ENCODE measurements around the gene AEBP1.

Gene AEBP1

DNA sequence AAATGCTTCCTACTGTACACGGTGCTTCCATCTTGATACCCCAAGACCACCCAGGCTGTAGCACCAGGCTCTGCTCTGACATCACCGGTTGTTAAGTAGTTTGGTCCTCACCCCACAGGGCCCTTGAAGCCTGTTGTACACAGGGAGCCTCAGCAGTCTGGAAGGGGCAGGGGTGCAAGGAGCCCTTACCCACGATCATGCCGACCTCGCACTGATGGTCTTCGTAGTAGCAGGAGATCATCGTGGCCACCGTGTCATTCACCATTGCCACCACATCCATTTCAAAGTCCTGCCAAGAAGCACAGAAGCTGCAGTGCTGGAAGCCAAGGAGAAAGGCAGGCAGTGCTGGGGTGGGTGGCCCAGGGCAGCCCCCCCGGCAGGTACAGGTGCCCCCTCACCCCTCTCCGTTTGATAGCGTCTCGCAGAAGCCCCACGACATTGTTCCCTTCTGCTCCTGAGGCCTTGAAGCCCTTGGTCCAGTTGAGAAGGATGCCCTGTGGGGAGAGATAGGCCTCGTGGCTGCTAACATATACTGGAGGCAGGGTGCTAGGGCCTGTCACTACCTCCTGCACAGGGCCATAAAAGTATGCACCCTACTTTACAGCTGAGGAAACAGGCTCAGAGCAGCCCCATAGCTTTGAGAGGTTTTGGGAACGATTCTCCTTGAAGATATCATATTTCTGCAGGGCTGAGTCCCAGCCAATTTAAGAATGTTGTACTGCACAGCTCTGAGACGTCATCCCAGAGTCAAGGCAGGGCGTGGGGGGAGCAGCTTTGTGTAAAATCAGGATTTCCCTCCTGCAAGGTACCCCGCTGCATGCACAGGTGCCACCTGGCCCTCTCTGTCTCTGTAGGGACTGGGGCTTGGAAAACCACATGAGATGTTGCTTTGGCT lies 45.7 kb downstream of the AEBP1 start:
- no peak for DNase-seq (ENCODE audit: extremely low read depth, low read depth)

DNA sequence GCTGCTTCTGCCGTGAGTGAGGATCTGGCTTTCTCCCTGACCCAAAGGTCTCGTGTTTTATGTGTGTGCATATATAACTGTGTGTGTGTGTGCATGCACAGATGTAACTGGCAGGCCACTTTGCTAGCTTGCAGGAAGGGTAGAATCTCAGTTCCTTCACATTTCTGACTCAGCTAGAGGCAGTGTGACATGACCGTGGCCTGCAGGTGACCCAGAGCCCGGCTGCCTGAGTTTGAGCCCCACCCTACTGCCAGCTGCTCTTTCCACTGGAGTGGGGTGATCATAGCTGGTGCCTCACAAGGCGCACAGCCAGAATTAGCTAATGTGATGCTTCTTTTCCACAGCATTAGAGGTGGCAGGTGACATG lies 46.3 kb downstream of the AEBP1 start:
- no peak for DNase-seq (ENCODE audit: extremely low read depth, low read depth)
- TF ChIP-seq, protein P1, sequence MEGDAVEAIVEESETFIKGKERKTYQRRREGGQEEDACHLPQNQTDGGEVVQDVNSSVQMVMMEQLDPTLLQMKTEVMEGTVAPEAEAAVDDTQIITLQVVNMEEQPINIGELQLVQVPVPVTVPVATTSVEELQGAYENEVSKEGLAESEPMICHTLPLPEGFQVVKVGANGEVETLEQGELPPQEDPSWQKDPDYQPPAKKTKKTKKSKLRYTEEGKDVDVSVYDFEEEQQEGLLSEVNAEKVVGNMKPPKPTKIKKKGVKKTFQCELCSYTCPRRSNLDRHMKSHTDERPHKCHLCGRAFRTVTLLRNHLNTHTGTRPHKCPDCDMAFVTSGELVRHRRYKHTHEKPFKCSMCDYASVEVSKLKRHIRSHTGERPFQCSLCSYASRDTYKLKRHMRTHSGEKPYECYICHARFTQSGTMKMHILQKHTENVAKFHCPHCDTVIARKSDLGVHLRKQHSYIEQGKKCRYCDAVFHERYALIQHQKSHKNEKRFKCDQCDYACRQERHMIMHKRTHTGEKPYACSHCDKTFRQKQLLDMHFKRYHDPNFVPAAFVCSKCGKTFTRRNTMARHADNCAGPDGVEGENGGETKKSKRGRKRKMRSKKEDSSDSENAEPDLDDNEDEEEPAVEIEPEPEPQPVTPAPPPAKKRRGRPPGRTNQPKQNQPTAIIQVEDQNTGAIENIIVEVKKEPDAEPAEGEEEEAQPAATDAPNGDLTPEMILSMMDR (IDR thresholded peaks at IDR 0.05; ENCODE audit: low read depth, low read length), result no peak

More for the DNA sequence above, 45.7 kb downstream of the AEBP1 start:
- TF ChIP-seq, protein P1 (IDR thresholded peaks at IDR 0.05; ENCODE audit: low read depth, low read length), result no peak

DNA sequence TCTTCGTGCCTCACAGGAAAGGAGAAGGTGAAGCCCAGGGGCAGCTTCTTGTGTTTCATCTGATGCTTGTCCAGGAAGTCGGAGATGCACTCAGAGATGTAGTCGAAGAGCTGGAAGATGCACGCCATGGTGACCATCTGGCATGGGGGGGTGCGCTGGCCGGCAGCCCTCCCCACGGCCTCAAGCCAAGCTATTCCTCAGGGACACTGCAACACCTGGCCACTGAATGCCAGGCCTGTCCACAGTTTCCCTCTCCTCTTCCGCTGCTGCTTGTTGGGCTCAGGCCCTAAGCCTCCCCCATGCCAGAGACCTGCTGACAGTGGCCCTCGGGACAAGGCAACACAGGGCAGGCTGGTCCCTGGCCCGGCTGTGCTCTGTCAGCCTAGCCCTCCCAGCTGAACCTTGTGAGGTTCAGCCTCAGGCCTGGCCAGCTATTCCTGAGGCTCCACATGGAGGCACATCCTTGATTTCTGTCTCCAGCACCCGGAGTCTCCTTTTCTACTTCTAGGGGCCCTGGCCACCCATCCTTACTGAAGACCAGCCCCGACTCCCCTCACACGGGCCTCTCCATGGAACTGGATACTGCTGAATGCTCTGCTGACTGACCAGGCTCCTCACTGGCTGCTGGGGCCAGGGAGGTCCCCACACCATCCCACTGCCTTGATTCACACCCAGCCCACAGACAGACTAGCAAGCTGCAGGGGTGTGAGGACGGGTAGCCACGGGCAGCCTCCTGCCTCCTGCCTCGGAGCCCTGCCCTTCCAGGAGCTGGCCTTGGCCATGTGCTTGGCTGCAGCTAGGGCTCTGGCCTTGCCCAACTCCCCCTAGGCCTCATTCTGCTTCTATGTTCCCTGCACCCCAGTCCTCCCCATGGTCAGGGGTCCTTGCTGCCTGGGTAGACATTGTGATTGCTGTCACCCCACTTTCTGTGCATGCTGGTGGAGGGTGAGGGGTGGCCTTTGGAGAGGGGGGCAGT lies 47.1 kb downstream of the AEBP1 start:
- TF ChIP-seq, protein P1 (IDR thresholded peaks at IDR 0.05; ENCODE audit: low read depth, low read length), result no peak
- DNase-seq (ENCODE audit: extremely low read depth, low read depth), result no peak

DNA sequence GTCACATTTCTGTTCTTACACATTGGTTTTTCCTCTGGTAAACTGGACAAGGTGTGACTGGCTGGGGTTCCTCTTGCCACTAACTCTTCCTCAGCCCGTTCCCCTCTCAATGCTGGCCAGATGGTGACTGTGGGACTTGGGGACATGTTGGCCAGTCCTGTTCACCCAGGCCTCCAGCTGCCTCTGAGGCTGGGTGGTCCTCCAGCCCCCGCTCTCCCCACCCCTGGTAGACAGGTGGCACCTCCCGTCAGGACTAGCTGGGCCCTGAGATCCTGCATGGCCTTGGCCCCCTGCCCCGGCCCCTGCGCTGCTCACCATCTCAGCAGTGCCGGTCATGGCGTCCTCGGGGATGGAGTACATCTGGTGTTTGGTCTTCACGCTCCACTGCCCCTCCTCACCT lies 47.8 kb downstream of the AEBP1 start:
- TF ChIP-seq, protein P1 (IDR thresholded peaks at IDR 0.05; ENCODE audit: low read depth, low read length), result no peak
- no peak for DNase-seq (ENCODE audit: extremely low read depth, low read depth)

DNA sequence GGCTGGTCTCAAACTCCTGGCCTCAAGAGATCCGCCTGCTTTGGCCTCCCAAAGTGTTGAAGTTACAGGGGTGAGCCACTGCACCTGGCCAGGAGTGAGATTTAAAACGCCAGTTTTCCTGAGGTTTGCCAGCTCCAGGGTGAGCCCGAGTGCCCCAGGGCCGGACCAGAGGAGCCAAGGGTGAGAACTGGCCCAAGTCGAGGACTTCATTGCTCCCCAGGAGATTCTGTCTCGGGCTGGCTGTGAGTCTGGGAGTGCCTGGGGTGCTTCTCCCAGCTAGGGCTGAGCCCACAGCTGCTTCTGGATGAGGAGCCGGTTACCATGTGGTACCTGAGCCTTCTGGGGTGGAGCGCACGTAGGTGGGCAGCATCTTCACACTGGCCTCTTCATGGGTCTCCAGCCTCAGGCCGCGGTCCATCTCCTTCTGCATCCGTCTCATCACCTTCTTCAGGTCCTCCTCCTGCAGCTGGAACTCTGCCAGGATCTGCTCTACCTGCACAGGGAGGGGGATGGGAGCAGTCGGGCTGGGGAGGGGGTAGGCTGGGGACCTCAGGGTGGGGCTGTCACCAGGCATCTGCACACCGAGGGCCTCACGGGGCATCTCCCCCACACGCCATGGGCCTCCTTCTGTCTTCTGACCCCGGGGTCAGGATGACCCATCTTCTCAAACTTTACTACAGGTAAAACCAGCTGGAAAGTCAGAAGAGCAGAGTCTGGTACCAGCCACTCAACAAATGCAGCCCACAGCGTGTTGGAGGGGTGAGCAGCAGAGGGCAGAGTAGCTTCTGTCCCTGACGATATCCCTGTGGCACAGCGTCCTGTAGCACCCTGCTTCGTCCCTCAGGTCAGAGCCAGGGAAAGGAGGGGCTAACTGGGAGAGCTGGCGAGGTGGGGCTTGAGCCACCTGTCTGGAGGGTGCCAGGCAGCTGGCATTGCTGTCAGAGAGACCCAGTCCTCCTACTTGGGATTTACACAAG lies 49.1 kb downstream of the AEBP1 start:
- TF ChIP-seq, protein P1 (IDR thresholded peaks at IDR 0.05; ENCODE audit: low read depth, low read length), result no peak
- no peak for DNase-seq (ENCODE audit: extremely low read depth, low read depth)

DNA sequence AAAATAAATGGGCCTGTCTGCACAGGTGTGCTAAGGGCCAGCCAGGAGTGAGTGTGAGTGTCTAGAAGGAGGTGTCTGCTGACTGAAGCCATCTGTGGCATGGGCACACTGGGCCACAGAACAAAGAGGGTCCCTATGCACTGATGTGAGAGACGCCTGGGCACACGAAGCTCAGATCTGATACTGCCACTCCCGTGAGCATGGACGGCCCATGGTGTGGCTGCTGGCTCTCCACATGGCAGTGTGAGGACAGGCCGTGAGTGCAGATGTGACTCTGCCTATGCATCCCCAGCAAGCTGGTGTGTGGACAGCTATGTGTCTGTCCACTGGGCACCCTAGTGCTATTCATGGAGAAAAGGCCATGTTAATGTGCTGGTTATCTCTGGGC lies 49.8 kb downstream of the AEBP1 start:
- TF ChIP-seq, protein P1 (IDR thresholded peaks at IDR 0.05; ENCODE audit: low read depth, low read length), result no peak
- DNase-seq (ENCODE audit: extremely low read depth, low read depth), result no peak

Measured in AG09319 (cell line).